GM12874 (cell line): ENCODE results near the gene SPHK2.

Experiments
- TF ChIP-seq, protein P1 (sequence below): IDR thresholded peaks from 2 replicates; pipeline ENCODE4 v1.5.1; 2011; ENCODE audit warnings: low read depth, mild to moderate bottlenecking, control low read depth, low read length, moderate library complexity; ENCODE audit not compliant: insufficient read depth

SPHK2 gene

DNA sequence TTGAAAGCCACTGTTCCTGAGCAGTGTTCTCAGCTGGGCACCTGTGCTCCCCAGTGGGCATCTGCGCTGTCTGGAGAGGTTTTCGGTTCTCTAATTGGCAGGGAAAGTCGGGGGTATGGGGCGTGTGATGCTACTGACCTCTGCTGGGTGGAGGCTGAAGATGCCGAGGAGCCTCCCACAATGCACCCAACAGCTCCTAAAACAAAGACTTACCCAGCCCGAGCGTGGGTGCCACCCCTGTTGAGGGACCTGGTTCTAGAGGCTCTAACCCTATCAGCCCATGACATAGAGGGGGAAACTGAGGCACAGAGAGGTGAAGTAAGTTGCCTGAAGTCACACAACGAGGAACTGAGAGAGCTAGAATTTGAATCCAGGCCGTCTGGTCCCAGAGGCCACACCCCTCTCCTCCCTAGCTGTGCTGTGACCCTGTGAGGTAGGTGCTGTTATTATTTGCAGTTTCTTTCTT, 10.5 kb upstream of the SPHK2 start:
- TF ChIP-seq, protein P1, sequence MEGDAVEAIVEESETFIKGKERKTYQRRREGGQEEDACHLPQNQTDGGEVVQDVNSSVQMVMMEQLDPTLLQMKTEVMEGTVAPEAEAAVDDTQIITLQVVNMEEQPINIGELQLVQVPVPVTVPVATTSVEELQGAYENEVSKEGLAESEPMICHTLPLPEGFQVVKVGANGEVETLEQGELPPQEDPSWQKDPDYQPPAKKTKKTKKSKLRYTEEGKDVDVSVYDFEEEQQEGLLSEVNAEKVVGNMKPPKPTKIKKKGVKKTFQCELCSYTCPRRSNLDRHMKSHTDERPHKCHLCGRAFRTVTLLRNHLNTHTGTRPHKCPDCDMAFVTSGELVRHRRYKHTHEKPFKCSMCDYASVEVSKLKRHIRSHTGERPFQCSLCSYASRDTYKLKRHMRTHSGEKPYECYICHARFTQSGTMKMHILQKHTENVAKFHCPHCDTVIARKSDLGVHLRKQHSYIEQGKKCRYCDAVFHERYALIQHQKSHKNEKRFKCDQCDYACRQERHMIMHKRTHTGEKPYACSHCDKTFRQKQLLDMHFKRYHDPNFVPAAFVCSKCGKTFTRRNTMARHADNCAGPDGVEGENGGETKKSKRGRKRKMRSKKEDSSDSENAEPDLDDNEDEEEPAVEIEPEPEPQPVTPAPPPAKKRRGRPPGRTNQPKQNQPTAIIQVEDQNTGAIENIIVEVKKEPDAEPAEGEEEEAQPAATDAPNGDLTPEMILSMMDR: peak; percentile 75

DNA sequence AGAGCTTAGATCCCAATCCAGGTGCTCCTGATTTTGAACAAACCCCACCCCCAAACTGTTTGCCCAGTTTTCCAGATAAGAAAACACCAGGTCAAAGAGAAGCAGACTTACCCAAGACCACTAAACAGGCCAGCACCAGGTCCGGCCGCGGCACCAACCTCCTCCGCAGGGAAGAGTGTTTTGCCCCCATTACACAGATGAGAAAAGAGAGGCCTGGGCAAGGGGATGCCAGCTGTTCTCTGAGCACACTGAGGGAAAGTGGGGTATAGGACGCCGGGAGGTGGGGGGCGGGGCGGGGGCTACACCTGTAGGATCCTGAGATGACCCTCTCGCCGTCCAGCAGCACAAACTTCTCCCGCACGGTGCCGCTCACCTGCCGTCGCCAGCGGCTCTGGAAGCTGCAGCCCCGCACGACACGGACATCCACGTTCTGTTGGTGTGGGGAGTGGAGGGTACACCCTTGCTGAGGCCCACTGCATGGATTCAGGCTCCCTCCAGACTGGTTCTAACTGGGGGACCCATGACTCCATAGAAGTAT, 9.7 kb upstream of the SPHK2 start:
- TF ChIP-seq, protein P1: no peak

DNA sequence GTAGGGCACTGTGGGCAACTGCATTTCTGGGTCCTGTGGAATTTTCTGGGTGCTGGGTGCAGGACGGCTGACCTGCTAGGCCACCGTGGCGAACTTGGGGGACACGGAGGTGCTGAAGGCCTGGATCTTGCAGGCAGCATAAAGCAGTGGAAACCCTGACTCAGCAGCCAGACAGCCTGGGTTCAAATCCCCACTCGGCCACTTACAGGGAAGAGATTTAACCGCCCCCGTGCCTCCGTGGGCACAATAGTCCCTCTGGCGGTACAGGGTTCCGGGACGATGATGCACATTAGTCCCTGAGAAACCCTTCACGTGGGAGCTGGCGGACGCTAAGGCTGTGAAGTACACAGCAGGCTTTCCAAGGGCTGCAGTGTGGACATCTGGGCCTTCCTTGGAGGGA, 7.4 kb upstream of the SPHK2 start:
- TF ChIP-seq, protein P1: no peak

DNA sequence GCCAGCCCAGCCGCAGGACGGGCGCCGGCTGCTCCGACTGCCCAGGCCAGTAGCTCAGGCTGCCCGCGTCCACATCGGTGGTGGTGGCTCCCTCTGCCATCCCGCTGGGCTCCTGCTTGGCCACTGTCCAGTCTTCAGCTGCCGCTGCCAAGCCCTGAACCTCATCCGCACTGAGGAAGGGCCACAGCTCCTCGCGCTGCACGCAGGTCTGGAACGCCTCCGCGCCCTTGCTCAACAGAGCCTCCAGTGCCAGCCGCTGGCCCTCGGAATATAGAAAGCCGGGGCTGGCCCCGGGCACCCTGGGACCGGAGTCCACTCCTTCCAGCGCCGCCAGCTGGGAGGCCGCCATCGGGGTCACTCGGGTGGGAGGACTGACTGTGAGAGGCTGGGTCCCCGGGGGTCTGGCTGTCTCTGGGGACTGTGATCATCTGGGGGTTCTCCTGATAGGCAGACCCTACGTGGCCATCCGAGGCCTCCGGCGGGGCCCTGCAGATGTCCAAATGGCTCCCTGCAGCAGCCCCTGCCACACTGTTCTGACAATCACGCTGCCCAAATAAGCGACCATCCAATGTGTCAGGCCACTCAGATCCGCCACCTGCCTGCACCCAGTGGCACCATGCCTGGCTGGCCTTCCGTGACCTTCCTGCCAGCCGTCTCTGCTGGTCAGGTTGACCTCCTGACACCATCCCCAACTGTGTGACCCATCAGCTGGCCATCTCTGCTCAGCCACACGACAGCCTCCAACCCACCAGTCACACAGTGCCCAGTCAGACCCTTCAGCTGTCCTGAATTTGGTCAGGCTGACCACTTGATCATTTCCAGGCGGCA, 6.1 kb upstream of the SPHK2 start:
- TF ChIP-seq, protein P1: no peak

DNA sequence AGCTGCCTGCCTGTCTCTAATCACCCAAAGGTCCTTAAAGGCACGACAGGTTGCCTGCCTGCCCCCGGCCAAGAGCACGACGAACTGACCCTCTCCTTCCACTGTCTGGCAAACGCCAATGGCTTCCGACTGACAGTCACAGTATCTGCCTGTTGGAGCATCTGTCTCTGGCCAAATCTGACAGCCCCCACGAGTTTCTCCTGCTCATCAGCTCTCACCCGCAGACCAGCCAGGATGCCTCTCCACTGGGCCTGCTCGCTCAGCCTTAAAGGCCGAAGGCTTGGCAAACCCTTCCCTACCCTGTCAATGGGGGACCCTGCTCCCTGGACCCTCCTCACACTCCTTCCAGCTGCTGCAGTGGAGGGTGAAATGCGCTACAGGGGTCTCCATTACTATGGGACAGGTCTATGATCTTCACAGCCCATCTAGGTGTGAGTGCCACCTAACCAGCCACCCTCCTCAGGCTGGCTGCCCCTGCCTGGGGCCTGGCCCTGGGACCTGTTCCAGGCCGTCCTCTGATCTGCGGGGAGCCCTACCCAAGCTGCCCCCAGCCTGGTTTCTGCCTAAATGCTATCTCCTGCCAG, 5.4 kb upstream of the SPHK2 start:
- TF ChIP-seq, protein P1: no peak

DNA sequence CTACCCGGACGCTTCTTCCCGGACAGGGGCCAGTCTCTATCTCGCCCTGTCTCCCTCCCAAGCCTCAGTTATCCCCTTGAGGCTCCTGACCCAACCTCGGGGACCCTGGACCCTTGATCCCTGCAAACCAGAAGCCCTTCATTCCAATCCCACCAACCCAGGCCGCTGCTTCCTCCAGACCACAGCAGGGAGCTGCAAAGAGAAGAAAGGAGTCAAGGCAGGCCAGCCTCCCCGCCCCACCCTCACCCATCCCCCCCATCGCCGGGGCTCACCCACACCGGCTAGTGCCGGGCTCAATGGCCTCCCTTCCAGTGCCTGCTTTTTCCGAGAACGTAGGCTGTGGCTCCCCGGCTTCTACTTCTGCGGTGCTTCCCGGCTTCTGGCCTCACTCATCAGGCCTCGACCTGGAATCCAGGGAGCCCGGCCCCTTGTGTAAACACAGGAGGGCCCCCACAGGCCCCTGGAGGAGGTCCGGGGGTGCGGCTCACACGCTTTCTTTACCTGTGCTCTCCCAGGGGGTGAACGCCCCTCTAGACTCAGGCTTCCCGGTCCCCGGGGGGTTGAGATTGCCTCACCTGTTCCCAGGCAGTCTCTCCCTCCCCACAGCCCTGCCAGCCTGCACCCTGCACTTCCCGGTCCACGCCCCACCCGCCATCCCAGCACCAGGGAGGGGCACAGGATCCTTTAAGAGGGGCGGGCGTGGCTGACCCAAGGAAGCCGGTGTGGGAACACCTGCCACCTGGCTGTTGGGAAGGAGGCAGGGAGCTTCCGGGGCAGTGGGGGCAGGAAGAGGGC, 4.7 kb upstream of the SPHK2 start, which contains the start of gene FAM83E:
Gene FAM83E (minus strand): TSS at position 641 of the 795 bp plus-strand sequence. CDS start 1,704 bp downstream, outside the sequence.
- TF ChIP-seq, protein P1: no peak
